OCI-M2 (cell line): Measurements from ENCODE around the gene OGFOD1.
"Not testable (repeated sequence)": the region's sequence is repeated elsewhere in the genome, so short reads cannot be mapped to it uniquely, and the experiment has no call there.

Experiments
- DNase-seq: peaks from one replicate; lab custom pipeline; 2025; ENCODE audit not compliant: unreplicated experiment; lab: John Stamatoyannopoulos, UW

OGFOD1 gene

DNA sequence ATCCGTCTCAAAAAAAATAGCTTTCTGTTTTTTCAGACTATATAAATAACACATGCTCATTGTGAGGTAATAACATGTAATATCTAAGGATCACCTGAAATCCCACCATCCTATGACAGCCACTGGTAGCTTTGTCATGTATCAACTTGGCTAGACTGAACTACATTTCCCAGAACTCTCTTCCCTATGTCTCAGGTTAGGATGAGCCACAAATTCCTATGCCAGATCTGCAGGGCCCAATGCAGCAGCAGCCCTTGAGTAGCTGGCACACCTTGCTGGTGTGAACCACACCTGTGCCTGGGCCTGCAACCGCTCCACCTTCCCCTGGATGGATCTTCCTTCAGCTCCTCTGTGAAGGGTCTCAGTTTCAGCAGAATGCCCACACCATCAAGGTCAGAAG lies 28.1 kb downstream of the OGFOD1 start:
- no peak for DNase-seq

DNA sequence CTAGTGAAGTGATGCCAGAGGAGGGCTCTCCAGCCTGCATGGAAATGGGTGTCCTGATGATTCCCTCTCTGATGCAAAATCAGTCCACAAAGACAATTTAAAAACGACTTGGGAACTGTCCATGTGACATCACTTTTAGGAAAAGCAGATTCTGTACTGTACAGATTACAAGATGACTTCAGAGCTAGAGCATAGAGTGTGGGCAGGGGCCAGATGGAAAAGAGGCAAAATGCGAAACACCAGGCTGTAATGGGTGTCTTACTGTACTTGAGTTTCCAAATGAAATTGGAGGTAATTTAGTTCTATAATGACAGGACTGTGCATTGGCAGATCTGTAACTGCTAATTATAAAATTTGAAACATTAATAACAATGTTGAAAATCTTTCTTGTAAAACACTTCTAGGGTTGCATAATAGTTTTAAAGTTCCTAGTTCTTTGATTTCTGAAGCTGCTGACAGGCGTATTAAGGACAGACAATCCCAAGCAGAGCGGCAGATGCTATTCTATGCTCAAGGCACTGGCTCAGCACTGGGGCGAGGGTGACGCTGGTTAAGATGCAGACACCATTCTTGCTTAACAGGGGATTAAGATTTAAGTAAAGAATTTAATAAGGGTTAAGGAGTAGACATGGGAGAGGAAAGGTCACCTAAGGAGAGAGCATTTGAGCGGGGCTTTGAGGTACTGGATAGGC lies 29.6 kb downstream of the OGFOD1 start:
- no peak for DNase-seq

DNA sequence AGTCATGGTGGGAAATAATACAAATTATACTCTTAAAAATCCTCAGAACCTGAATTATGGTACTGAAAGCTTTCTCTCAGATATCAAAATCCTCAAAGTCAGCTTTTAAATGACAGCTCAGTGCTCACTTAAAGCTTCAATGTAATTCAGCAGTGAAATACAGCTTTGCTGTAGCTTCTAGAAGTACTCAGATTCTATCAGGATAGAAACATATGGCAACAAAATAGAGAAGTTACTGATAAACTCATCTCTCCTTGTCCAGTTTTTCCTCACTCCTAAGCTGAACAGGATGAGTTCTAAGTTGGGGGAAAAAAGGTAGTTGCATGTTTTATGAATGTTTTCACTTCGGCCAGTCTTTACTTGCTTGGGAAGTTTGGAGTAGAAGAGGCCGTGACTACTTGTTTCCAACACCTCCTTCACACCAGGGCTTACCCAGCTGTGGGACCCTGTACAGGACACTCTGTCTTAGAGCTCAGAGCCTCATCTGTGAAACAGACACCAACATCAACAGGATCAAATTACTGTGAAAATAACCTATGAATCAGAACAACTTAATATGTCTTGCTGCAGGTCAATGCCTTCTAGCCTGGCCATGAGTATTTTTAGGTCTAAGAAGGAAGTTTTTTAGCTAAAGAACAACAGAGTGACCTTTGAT lies 30.2 kb downstream of the OGFOD1 start:
- no peak for DNase-seq

DNA sequence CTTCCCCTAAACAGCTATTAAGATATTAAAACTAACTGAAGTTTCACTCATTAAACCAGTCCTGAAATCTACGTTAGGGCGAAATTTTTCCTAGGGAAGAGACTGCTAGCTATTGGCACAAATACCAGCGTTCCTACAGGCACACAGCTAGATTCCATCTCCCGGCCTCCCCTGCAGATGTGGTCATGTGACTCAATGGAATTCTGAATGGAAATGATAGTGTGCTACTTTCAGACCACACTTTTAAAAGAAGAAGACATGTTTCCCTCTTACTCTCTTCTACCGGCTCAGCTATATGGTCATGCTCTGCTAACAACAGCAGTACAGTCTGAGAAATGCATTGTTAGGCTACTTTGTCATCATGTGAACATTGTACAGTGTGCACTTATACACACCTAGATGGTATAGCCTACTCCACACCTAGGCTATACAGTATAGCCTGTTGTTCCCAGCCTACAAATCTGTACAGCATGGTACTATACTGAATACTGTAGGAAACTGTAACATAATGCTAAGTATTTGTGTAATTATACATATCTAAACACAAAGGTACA lies 31.4 kb downstream of the OGFOD1 start:
- DNase-seq = no peak

DNA sequence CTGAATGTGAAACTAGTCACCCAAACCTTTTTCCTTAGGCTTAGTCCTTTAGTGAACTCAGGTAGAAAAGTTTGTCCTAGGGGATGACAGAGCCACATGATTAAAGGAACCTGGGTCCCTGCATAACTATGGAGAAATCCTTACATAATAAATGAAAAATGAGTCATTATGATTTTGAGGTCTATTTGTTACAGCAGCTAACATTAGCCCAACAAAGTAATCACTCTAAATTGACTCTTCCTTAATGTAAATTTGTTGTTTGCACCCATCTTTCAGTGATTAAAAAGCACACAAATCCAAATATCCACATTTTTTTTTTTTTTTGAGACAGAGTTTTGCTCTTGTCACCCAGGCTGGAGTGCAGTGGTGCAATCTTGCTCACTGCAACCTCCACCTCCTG lies 32.0 kb downstream of the OGFOD1 start:
- no peak for DNase-seq

DNA sequence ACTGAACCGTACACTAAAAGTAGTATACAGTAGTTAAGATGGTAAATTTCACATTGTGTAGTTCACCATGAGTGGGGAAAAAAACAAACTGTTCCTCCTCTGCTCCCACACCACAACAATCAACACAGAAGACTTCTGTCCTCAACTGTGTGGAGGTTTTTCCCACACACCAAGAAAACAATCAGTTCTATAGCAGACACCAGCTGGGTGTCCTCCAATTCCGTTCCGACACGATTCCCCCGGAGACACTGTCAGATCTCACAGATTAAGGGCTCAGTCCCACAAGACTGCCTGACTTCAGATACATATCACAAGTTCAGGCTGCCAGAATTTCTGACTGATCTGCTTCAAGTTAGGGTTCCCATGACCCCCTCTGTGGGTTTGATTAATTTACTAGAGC lies 36.7 kb downstream of the OGFOD1 start:
- DNase-seq = no peak

DNA sequence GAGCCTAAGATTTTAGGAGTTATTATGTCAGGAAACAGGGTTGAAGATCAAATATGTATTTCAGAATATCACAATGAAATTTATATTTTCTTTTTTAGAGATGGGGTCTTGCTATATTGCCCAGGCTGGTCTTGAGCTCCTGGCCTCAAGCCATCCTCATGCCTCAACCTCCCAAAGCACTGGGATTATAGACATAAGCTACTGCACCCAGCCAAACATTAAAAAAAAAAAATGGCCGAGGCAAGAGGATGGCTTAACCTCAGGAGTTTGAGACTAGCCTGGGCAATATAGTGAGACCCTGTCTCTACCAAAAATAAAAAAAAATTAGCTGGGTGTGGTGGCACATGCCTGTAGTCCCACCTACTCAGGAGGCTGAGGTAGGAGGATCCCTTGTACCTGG lies 37.5 kb downstream of the OGFOD1 start:
- not testable (repeated sequence) for DNase-seq

DNA sequence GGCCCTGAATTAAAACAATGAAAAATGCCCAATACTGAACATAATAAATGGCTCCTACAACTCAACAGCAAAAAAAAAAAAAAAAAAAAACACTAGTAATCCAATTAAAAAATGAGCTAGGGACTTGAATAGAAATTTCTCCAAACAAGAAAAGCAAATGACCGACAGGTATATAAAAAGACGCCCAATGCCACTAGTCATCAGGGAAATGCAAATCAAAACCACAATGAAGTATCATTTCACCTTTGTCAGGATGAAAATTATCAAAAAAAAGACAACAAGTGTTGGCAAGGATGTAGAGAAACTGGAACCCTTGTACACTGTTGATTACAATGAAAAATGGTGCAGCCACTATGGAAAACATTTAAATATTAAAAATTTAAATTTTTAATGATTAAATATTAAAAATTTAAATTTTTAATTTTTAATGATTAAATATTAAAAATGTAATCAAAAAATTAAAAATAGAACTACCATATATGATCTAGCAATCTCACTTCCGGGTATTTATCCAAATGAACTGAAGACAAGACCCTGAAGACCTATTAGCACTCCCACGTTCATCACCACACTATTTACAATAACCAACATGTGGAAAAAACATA lies 40.4 kb downstream of the OGFOD1 start:
- no peak for DNase-seq

DNA sequence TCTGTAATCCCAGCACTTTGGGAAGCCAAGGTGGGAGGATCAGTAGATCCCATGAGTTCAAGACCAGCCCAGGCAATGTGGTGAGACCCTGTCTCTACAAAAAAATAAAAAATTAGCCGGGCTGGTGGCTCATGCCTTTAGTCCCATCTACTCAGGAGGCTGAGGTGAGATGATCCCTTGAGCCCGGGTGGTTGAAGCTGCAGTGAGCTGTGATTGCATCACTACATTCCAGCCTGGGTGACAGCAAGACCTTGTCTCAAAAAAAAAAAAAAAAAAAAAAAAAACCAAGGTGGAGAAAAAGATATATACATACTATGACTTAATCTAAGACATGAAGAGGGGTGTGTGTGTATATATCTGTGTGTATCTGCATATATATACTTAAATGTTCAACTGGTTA lies 41.8 kb downstream of the OGFOD1 start:
- no peak for DNase-seq

DNA sequence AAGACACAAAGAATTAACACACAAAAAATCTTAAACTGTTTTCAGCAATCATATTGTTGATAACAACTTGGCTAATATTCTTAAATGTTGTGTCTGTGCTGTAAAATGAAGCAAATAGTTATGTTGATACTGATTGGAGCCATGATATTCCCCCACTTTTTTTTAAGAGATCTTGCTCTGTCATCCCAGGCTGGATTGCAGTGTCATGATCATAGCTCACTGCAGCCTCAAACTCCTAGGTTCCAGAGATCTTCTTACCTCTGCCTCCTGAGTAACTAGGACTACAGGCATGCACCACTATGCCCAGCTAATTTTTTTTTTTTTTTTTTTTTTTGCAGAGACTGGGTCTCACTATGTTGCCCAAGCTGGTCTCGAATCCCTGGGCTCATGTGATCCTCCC lies 42.5 kb downstream of the OGFOD1 start:
- no peak for DNase-seq

DNA sequence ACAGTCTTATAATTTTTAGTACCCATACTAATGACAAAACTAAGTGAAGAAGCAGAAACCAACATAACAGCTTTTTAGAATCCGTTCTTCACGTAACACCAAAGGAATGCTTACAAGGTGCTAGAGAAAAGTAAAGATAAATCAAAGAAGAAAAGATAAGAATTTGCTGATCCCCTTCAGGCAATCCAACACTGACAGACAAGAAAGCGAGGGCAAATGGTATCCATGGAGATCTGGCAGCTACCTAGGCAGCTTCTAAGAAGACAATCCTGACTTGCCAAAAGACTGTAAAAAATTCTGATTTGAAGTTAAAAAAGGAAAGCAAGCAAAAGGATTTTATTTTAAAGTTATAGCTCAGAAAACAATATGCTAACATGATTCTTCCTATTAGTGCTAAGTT lies 53.8 kb downstream of the OGFOD1 start:
- no peak for DNase-seq

DNA sequence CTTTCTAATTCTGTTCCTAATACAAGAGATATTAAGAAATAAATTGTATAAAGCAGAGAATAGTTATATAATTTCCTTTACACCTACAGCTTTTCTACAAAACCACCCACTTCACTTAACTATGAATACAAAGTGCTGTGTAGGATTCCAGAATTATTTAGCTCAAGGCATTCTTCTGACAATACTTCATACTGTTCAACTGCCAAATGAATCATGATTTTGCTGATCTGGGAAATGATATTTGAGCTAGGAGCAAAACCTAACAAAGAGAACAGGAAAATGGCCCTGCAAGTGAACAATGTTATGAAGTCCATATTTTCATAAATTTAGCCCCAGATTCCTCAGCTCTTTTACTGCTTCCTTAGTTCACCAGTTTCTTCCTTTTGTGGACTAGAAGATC lies 55.6 kb downstream of the OGFOD1 start:
- DNase-seq = no peak

DNA sequence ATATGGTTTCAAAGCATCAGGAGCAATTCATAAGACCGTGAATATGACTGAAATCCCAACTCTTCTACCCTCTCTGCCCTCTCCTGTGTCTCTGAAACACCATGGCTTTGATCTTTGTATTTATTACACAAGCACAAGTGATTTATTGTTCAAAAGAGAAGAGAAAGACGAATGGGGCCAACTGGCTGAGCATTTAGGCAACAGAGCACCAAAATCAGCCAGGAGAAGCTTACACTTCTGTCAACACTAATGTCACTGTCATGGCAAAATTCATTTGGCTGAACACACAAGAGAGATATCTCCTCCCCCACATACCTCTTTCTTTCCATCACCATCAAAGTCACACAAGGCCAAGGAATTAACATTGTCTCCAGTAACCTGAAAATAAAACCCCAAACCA lies 59.2 kb downstream of the OGFOD1 start:
- DNase-seq = no peak

DNA sequence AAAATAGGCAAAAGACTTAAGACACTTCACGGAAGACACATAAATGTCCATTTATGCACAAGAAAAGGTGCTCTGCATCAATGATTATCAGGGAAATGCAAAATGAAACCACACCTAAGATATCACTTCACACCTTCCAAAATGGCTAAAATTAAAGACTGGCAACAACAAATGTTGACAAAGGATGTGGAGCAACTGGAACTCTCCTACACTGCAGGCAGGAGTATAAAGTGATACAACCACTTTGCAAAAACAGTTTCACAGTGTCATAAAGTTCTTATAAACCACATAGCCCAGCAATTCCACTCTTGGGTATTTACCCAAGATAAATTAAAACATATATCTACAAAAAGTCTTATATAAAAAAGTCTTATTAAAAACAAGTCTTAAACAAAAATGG lies 60.7 kb downstream of the OGFOD1 start:
- DNase-seq = no peak

DNA sequence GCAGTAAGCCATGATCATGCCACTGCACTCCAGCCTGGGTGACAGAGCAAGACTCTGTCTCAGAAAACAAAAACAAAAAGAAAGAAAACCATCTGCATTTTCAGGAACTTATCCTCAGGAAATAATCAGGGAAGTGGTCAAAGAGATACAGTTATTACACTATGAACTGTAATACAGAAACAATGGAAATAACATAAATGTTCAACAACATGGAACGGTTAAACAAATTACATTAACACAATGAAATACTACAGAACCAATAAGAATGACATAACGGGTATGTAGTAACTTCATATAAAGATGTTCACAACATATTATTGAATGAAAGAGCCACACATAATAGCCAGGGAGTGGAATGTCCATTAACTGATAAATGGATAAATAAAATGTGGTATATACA lies 61.7 kb downstream of the OGFOD1 start:
- DNase-seq = no peak

DNA sequence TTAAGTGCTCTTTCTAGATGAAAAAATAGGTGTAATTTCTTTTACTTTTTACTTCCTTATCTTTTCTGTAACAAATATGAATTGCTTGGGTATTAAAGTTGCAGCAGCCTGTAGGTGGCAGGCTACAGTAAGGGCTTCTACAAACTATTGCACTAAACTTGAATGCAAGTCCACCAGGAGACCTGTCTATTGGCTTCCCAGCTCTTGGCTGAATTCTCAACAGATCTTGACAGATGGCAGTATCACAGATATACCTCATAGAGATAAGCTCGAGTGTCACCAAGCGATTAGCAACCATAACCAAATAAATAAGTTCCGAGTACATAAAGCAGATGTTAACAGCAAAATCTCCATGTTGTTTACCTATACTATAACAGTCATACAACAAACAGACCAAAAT lies 62.6 kb downstream of the OGFOD1 start:
- no peak for DNase-seq

DNA sequence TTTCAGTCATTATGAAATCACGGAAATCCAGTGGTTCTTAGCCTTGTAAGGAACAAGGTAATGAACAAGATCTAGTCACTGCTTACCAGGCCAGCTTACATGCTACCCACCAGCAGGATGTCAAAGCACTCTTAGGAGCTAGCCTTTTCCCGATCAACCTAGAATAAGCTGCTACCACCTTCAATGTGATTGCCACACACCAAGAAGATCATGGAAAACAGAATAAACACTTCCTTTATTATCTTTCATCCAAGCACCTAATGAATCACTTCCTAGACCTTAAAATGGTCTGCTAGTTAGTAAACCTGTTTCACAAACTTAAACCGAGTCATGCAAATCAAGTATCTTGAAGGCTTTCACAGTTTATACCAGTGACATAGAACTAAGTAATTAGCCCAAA lies 63.5 kb downstream of the OGFOD1 start:
- no peak for DNase-seq

DNA sequence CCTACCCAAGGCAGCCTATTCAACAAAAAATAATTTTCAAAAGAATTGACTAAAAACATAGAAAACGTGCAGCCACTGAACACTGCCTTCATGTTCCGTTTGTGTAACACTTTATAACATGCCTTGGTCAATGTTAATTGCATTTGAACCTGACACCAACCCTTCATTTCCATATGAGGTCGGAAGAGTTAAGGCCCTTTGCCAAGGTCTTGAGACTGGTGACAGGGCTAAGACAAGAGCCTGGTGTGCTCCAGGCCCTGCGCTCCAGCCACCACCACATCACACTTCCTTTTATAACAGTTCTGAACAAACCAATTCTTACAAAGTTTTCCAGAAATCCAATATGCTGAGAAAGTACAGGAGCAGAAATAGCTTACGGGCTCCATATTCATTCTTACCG lies 64.3 kb downstream of the OGFOD1 start:
- no peak for DNase-seq

DNA sequence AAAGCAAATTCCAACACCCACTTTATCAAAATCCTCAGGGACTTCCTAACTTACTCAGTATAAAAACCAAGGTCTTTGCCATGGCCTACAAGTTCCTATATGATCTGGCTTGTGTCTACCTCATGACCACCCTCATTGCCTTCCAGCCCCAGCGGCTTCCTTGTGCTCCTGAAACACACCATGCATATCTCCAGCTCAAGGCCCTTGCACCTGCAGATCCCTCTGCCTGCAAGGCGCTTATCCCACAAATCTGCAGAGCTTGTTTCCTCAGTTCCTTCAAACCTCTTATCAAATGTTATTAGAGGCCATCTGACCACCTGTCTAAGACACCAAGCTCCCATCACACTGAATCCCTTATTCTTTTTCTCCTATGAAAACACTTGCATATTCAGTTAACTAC lies 65.9 kb downstream of the OGFOD1 start:
- DNase-seq = no peak

DNA sequence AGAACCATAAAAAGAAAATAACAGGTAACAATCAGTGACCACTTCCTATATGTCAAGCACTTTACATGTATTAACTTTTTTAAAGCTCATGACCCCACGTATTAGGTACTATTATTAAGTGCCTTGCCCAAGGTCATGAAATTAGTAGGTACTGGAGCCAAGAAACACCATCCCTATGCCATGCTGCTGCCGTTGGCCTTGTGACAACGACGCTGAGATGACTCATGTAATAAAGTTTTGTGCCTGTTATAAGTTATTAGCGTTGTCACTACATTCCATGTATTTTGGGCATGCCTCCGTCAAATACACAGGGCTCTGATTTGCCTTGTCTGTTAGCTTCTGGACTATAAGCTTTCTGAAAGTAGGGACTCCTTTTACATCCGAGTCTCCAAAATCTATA lies 67.1 kb downstream of the OGFOD1 start:
- no peak for DNase-seq

DNA sequence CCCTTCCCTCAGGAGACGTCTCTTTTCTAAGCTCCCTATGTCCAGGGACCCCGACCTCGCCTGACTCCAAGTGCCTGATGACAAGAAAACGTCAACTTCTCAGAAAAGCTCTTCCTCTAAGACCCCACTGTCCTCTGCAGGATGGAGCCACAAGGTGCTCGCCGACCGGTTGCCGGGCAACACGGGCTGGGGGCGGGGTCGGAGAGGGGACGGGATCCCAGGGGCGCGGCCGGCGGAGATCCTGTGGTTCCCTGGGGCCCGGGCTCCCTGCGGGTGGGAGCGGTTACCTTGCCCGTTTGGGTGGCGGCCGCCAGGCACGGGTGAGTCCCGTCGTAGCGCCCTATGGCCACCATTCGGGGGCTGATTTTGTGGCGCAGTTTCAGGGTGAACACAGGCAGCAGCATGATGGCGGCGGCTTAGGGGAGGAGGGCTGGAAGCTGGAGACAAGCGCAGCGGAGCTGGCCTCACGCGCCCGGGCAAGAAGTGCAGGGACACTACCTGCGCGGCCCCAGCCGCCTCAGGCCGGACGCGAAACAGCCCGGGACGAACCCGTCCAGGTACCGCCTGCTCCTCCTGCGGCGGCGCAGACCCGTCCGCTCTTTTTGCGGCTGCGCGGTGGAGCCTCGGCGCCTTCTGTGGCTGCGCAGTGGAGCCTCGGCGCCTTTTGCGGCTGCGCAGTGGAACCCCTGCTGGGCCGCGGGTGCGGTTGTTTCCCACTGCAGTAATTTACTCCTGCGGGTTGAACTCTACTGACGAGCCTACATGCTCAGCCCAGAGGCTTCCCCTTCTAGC lies 68.3 kb downstream of the OGFOD1 start, which contains the start of gene BBS2:
BBS2 (minus strand) TSS at position 566 of the 792 bp plus-strand sequence; CDS start at position 404, 162 bp downstream.
- no peak for DNase-seq

DNA sequence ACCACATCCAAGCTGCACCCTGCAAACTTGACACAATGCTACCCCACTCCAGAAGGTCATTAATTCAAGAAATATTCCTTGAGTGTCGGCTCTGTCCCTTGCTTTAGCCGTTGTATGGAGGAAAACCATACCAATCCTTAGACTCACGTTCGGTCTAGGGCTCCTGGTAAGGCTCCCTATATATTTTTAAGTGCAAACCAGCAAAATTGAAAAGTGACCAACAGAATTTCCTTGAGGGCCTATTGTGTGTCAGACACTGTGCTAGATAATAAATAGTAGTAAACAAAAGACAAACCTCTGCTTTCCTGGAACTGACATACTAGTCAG lies 68.9 kb downstream of the OGFOD1 start:
- no peak for DNase-seq
